GM19438 (cell line): ENCODE measurements around the gene SHC2.

Experiments used
- ATAC-seq: cut with Tn5 transposase; IDR thresholded peaks from one replicate; pipeline ENCODE4 v1.9.1; 2021; ENCODE audit warnings: low read depth; ENCODE audit not compliant: unreplicated experiment

SHC2 gene

GRCh38 chr19:409516-410242 lies 51.2 kb downstream of the SHC2 start:
- no peak for ATAC-seq

GRCh38 chr19:408902-409515 lies 51.8 kb downstream of the SHC2 start, which contains the start of gene C2CD4C:
Gene C2CD4C, minus strand, starts transcription at chr19:409147. Its CDS starts 786 bp downstream, at chr19:408361.
- ATAC-seq, result no peak

GRCh38 chr19:408441-408901 lies 52.4 kb downstream of the SHC2 start:
- no peak for ATAC-seq

- no peak for ATAC-seq
Observed at GRCh38 chr19:407511-408440, 53.1 kb downstream of the SHC2 start.

DNA sequence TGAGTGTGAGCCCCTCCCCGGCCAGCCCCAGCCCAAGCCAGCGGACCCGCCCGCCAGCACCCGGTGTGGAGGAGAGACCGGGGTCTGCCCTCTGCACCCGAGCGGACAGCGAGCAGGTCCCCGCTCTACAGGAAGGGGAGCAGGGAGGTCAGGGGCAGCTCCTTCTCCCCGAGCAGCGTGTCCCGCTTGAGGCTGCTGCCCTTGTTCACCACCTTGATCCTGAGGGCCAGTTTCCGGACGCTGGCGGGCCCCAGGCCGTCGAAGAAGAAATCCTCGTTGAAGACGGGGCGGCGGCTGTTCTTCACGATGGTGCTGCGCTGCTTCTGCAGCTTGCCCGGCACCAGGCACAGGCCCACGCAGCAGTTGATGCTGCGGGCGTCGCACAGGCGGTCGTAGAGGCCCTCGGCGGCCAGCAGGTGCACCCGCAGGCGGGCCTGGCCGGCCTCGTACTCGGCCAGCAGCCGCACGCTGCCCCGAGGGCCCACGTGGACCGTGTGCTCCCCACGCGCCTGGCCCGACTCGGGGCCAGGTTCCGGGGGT lies 53.8 kb downstream of the SHC2 start:
- no peak for ATAC-seq

DNA sequence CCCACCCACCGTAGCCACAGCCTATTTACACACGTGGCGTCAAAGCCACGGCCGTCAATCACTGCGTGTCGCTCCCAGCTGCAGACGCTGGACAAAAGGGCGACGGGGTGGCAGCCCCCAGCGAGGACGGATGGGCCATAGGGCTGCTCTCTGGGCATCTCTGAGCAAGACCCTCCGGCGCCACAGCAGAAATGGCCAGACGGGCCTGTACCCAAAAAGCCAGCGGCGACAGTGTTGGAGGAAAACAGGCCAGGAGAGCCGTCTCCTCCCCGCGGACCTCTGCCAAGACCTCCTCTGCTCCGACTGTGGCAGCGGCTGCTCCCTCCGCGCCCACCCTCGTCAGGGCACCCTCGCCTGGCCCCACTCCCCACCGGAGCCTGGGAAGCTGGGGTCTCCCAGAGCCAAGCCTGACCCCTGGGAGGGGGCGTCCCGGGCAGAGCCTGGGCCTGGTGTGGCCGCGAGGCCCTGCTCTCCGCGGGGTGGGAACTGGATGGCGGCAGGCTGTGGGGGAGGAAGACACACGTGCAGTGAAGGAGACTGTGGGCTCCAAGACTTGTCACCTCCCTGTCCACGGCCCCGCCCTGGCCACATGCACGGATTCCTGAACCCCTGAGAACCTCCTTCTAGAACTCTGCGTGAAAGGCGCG lies 54.6 kb downstream of the SHC2 start:
- ATAC-seq, result no peak

DNA sequence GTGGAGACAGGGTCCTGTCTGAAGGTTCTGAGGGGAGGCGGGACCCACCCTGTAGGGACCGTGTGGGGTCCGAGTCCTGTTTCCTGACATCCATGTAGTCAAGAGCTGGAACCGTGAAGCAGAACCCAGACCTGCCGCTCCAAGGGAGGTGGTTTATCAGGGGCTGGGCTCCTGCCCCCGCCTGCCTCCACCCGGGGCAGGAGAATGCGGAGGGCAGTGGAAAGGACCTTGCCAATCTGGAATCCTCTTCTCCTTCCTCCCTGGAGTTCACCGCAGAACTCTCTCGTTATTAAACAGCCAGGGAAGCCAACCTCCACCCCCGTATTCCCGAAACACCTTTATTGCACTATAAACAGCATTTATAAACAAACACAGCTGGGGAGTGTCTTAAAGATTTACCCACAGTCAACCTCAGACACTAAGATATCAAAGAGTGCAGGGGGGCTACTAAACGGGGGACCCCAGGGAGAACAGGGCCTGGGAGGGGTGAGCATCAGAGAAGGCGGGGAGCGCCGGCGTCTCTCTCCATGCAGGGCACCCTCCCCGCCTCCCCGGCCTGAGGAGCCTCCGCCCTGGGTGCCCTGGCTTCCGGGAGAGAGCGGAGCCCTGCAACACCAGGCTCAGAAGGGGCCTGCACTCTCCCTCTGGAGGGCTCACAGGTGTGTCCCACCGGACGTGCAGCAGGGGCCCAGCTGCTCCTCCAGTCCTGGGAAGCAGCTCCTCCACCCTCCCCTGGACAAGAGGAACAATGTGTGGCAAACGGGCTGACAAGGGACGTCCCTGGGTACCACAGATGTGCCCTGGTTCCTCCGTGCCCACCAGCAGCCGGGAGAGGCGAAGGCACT lies 55.5 kb downstream of the SHC2 start:
- ATAC-seq, result no peak

DNA sequence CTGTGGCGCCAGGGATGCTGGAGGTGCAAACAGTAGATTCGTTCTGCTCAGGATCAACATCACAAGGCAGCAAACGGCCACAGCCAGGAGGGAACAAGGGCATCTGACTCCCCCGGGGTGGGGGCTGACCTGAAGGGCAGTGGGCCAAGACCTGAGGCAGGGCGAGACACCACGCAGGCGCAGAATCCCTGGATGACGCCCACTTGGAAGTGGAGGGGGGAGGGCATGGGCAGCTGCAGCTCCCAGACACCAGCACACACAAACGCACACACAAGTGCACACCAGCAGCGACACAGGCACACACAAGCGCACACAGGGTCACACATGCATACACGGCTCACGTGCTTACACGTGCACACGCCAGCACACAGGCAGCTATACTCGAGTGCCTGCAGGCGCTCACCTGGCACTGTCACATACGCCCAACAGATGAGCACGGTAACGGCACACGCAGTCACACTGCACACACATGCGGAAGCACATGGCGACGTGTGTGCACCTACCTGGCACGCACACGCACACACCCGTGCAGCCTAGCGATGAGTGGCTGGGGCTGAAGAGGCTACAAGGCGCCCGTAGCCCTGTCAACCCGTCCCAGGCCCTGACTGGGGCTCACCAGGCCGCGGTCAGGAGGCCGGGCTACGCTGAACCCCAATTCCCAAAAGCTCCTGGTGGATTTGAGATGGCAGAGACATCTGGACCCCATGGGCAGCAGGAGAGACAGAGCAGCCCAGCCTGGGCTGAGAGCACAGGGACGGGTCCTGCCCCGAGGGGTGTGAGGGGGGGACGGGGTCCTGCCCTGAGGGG lies 57.4 kb downstream of the SHC2 start:
- no peak for ATAC-seq

- no peak for ATAC-seq
Observed at GRCh38 chr19:402786-403185, 58.0 kb downstream of the SHC2 start.

DNA sequence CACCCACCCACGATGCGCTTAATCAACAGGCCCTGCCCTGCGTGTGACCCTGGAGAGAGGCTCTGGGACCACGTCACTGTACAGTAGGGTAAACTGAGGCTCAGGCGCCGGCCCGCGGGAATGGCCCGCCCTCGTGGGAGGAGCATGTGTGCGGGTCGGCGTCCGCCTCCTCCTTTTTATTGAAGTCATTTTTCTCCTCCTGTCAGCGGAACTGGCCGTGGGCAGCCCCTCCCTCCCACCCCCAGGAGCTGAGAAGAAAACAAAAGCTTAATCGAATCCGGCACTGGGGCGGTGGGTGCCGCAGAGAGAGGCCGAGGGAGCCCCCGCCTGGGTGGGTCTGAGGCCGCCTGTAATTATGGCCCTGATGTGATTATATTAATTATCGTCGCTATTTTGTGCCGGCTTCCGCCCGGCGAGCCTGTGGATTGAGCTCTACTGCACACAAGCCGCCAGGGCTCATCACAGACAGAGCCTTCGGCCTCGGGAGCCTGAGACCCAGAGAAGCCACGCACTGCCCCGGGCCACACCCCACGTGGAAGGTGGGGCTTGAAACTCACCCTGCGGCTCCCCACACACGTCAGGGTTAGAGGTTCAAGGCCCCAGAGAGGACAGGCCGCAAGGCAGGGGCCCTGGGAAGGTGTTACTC lies 58.8 kb downstream of the SHC2 start:
- ATAC-seq, result no peak

GRCh38 chr19:400976-401865 lies 59.6 kb downstream of the SHC2 start:
- ATAC-seq, result no peak

DNA sequence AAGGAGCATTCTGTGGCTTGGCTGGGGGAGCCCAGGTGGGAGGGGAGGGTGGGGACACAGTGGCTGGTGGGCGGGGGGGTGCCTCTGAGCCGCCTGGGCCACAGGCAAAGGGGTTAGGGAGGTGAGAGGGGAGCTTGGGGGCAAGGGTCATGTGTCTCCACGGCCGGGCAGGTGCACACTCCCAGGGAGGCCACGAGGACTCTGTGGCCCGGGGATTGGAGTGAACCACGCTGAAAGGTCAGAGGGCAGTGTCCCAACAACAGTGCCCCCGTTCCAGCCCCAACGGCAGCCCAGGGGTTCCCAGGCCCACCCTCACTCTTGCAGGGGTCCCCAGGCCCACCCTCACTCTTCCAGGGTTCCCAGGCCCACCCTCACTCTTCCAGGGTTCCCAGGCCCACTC lies 61.5 kb downstream of the SHC2 start:
- no peak for ATAC-seq

DNA sequence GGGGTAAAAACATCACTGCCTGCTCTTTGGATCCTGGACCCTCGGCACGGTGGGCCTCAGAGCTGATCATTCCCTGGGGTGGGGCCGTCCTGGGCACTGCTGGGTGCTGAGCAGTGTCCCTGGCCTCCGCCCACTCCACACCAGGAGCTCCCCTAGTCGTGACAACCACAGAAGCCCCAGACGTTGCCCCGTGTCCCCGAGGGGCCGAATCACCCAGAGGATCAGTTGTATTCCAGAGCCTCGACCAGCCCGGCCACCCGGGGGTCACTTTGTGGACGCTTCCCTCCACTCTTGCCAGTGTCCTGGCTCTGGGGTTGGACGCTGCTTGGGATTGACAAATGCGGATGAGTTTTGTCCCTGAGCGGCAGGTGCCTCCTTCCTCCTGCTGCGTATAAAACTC lies 62.1 kb downstream of the SHC2 start:
- no peak for ATAC-seq

GRCh38 chr19:397941-398706 lies 62.7 kb downstream of the SHC2 start:
- ATAC-seq, result no peak

DNA sequence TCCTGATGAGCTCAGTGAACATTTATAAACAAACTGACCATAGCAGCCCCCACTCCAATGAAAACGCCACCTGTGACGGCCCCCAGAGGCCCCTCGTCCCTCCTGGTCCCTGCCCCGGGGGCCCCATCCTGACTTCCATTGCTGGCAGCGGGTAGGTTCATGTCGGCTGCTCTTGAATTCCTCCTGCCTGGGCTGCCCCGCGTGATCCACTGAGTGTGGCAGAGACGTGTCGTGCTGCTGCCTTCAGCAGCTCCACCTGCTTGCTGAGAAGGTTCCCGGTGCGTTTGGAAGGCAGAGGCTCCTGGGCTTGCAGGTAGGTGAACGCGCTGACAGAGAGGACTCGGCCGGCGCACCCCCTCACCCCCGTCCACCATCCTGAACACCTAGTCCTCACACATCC lies 63.5 kb downstream of the SHC2 start:
- no peak for ATAC-seq

GRCh38 chr19:395467-395866 lies 65.4 kb downstream of the SHC2 start:
- ATAC-seq, result no peak
